SK-N-MC (cell line): ENCODE data around the gene ASCC2.
"Not testable (repeated sequence)": the region's sequence is repeated elsewhere in the genome, so short reads cannot be mapped to it uniquely, and the experiment has no call there.

Experiments used
- DNase-seq: peaks from one replicate; pipeline ENCODE4 v3.0.0-alpha.2; 2011; ENCODE audit warnings: low read depth, low spot score
- H3K27ac ChIP-seq: fragments of 200-600 bp; sonication (generic); 2 replicates; pipeline ENCODE4 v1.5.1; 2016; ENCODE audit warnings: mixed run types
- H3K36me3 ChIP-seq: fragments of 200-600 bp; sonication (generic); 2 replicates; pipeline ENCODE4 v1.6.1; 2017; ENCODE audit warnings: antibody characterized with exemption, low read length, mixed read lengths; ENCODE audit not compliant: insufficient read depth
- H3K4me3 ChIP-seq: fragments of 200-600 bp; sonication (generic); 2 replicates; pipeline ENCODE4 v1.5.1; 2016
- H3K9ac ChIP-seq: fragments of 200-600 bp; sonication (generic); 2 replicates; pipeline ENCODE4 v1.8.0; 2017; ENCODE audit warnings: mixed run types, mixed read lengths; ENCODE audit not compliant: insufficient read length
- H3K9me3 ChIP-seq: fragments of 200-600 bp; sonication (generic); 2 replicates; pipeline ENCODE4 v1.6.1; 2017; ENCODE audit warnings: low read depth, mild to moderate bottlenecking, antibody characterized with exemption, low read length, moderate library complexity, mixed read lengths
- EZH2 ChIP-seq: fragments of 200-600 bp; sonication (generic); IDR thresholded peaks from one replicate; pipeline ENCODE4 v1.6.1; 2017; ENCODE audit warnings: antibody characterized with exemption
- FOXP2 ChIP-seq: optimal IDR thresholded peaks from 2 replicates; pipeline ENCODE3; 2011; ENCODE audit warnings: mild to moderate bottlenecking, moderate library complexity; ENCODE audit not compliant: insufficient read depth; ENCODE audit errors: extremely low read length, control extremely low read depth
- POLR2AphosphoS5 ChIP-seq: IDR thresholded peaks from 2 replicates; pipeline ENCODE4 v1.6.1; 2012; ENCODE audit warnings: mild to moderate bottlenecking, low read depth, low read length, borderline replicate concordance

Gene ASCC2

DNA sequence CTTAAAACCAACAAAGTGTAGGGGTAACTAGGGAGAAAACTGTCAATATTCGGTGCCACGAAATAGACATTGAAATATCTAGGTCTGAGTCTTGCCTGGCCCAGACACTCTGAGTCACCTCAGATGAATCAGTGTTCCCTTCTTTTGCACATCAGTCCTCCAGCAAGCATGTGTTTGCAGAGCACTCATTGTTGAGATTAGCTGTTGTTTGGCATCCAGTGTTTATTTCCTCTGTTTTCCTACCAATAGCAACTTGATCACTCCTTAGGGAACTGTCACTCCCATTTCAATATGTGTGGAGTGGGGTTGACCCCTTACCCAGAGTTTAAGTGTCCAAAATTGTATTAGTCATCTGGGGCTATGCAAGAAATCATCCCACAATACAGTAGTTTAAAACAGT, 4.7 kb upstream of the ASCC2 start:
- TF ChIP-seq EZH2: no peak
- no peak for TF ChIP-seq POLR2AphosphoS5
- TF ChIP-seq FOXP2: no peak
- H3K36me3 ChIP-seq: no peaks in the 10 kb centered on the region
- H3K4me3 ChIP-seq: no peak overlapping the region
- DNase-seq: no peak
- H3K27ac ChIP-seq: no peak overlapping the region
- H3K9ac ChIP-seq: no peak overlapping the region
- H3K9me3 ChIP-seq: no peaks in the 10 kb centered on the region

DNA sequence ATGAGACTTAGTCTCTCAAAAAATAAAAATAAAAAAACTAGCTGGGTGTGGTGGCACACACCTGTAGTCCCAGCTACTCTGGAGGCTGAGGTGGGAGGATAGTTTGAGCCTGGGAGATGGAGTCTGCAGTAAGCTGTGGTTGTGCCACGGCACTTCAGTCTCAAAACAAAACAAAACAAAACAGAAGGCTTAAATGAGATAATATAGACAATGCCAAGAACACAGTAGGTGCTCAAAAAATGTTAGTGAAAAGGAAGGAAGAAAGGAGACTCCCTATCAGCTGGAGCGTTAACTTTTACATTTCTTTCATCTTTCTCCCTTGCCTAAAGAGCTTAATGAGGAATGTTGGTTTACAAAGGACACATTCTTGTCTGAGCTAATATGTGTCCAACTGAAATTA, 4.1 kb upstream of the ASCC2 start:
- TF ChIP-seq POLR2AphosphoS5: no peak
- no peak for TF ChIP-seq EZH2
- TF ChIP-seq FOXP2: no peak
- Histone ChIP-seq H3K4me3 (no peak overlapping the region), H3K36me3 (no peaks in the 10 kb centered on the region), H3K9me3 (no peaks in the 10 kb centered on the region), H3K27ac (no peak overlapping the region), H3K9ac (no peak overlapping the region)
- DNase-seq: no peak

DNA sequence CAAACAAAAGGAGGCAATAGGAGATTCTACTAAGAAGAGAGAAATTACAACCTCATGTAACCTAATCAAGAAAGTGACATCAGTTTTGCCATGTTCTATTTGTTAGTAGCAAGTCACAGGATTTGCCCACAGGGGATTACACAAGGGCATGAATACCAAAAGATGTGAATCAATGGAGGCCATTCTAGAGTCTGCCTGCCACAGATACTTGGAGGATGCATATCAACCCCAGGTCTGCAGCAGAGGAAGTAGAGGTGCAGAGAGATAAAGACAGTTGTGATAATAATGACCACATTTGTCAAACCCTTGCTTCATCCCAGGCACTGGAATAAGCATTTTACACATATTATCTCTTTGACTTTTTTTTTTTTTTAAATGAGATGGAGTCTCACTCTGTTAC, 2.4 kb upstream of the ASCC2 start:
- no peak overlapping the region for H3K4me3 ChIP-seq
- H3K9me3 ChIP-seq: no peaks in the 10 kb centered on the region
- no peak for DNase-seq
- no peaks in the 10 kb centered on the region for H3K36me3 ChIP-seq
- TF ChIP-seq EZH2 (no peak), POLR2AphosphoS5 (no peak), FOXP2 (no peak)
- no peak overlapping the region for H3K27ac ChIP-seq
- H3K9ac ChIP-seq: no peak overlapping the region

GRCh38 chr22:29839039-29839438, 965 bp upstream of the ASCC2 start:
- Histone ChIP-seq H3K9ac (no peak overlapping the region), H3K27ac (no peak overlapping the region), H3K9me3 (no peaks in the 10 kb centered on the region), H3K36me3 (peaks cover 4% of the 10 kb centered on the region; the same call in 1 of the 2 replicates), H3K4me3 (no peak overlapping the region)
- DNase-seq: no peak
- no peak for TF ChIP-seq EZH2

GRCh38 chr22:29838599-29838956, 504 bp upstream of the ASCC2 start:
- TF ChIP-seq POLR2AphosphoS5 (no peak), FOXP2 (no peak), EZH2 (no peak)
- H3K9me3 ChIP-seq: no peaks in the 10 kb centered on the region
- H3K36me3 ChIP-seq: peaks cover 5% of the 10 kb centered on the region; the same call in 1 of the 2 replicates
- H3K27ac ChIP-seq: 0 out of 2 replicates have a peak overlapping the region, but pooled peaks have one; percentile 20
- no peak for DNase-seq
- peak overlapping the region; percentile 76 for H3K9ac ChIP-seq
- H3K4me3 ChIP-seq: peak overlapping the region; percentile 92

- not testable (repeated sequence) for H3K36me3 ChIP-seq, DNase-seq, H3K9ac ChIP-seq, H3K9me3 ChIP-seq, H3K27ac ChIP-seq
- H3K4me3 ChIP-seq: peak overlapping the region; percentile 92
These were observed 1.2 kb downstream of the ASCC2 start for GRCh38 chr22:29836791-29837370.

GRCh38 chr22:29834046-29834445, 4.0 kb downstream of the ASCC2 start:
- no peak overlapping the region for H3K9ac ChIP-seq
- DNase-seq: no peak
- H3K36me3 ChIP-seq: peaks cover 15% of the 10 kb centered on the region; the same call in 1 of the 2 replicates
- no peaks in the 10 kb centered on the region for H3K9me3 ChIP-seq
- TF ChIP-seq FOXP2: no peak
- no peak for TF ChIP-seq POLR2AphosphoS5
- TF ChIP-seq EZH2: no peak
- H3K4me3 ChIP-seq: no peak overlapping the region
- H3K27ac ChIP-seq: no peak overlapping the region

GRCh38 chr22:29833392-29833965, 4.6 kb downstream of the ASCC2 start:
- TF ChIP-seq FOXP2: no peak
- no peaks in the 10 kb centered on the region for H3K9me3 ChIP-seq
- no peak overlapping the region for H3K27ac ChIP-seq
- no peak for DNase-seq
- no peak overlapping the region for H3K4me3 ChIP-seq
- no peak overlapping the region for H3K9ac ChIP-seq
- peaks cover 15% of the 10 kb centered on the region; the same call in 1 of the 2 replicates for H3K36me3 ChIP-seq

GRCh38 chr22:29831958-29832357, 6.1 kb downstream of the ASCC2 start:
- Histone ChIP-seq H3K9me3 (no peaks in the 10 kb centered on the region), H3K36me3 (peaks cover 15% of the 10 kb centered on the region; the same call in 1 of the 2 replicates), H3K9ac (no peak overlapping the region), H3K27ac (no peak overlapping the region), H3K4me3 (no peak overlapping the region)
- no peak for TF ChIP-seq FOXP2
- no peak for TF ChIP-seq EZH2
- TF ChIP-seq POLR2AphosphoS5: no peak
- no peak for DNase-seq
